Measurements from ENCODE around the gene INPP5E. TPM values are rescaled to one million over a fixed set of nuclear protein-coding genes. Genes with fewer than 3 reads are reported as not detected.

The INPP5E gene
- total and polyA plus RNA-seq, 2 experiments from 2014 or later: 5.8 to 13.4 TPM

- TF ChIP-seq CTCF (conservative IDR thresholded peaks at IDR 0.05; ENCODE audit: low read depth in 2 of 2) (no peak), POLR2AphosphoS5 (IDR thresholded peaks at IDR 0.05; ENCODE audit: low read depth) (no peak), ETS1 (IDR thresholded peaks at IDR 0.05) (no peak), REST (IDR thresholded peaks at IDR 0.05; ENCODE audit: unreplicated experiment) (no peak), EZH2phosphoT487 (IDR thresholded peaks at IDR 0.05; ENCODE audit: unreplicated experiment) (no peak), EZH2 (IDR thresholded peaks at IDR 0.05; ENCODE audit: low read depth, unreplicated experiment) (no peak)
Observed at GRCh38 chr9:136484153-136485048, 44.8 kb upstream of the INPP5E start (continued).

- Histone ChIP-seq H3K27ac (ENCODE audit: low read depth) (peak overlapping the region; percentile 100), H3K79me2 (replicated peaks; ENCODE audit: insufficient read depth) (peaks cover 41% of the 10 kb centered on the region), H3K4me1 (ENCODE audit: insufficient read depth) (peaks cover 9% of the 10 kb centered on the region), H3K27me3 (ENCODE audit: insufficient read depth) (no peaks in the 10 kb centered on the region), H3K4me3 (peak overlapping the region; percentile 88), H3F3A (replicated peaks; ENCODE audit: low read depth) (0 out of 2 replicates have a peak, but pooled peaks cover 13% of the 10 kb centered on the region), H3K9me2 (ENCODE audit: insufficient read depth) (no peaks in the 10 kb centered on the region), H3K36me3 (ENCODE audit: insufficient read depth) (no peaks in the 10 kb centered on the region; the same call in 1 of the 2 replicates), H3K4me2 (peak overlapping the region; percentile 94), H2AFZ (peak overlapping the region; percentile 75; the same call in 1 of the 2 replicates), H4K20me1 (replicated peaks; ENCODE audit: insufficient read depth) (peaks cover 24% of the 10 kb centered on the region)
- TF ChIP-seq POLR2AphosphoS5 (IDR thresholded peaks at IDR 0.05; ENCODE audit: low read depth) (peak; percentile 67), JUNB (IDR thresholded peaks at IDR 0.05; ENCODE audit: unreplicated experiment) (no peak), ETS1 (IDR thresholded peaks at IDR 0.05) (peak; percentile 28; the same call in 1 of the 2 replicates)
- Mint-ChIP-seq H3K4me3 (peak overlapping the region; percentile 90), H3K36me3 (ENCODE audit: low read depth) (peaks cover 9% of the 10 kb centered on the region; the same call in 2 of the 3 replicates), H3K9me3 (no peaks in the 10 kb centered on the region), H3K27ac (peak overlapping the region; percentile 97), H3K4me1 (peaks cover 13% of the 10 kb centered on the region), H3K27me3 (ENCODE audit: insufficient read depth, low read depth, poor library complexity) (peaks cover 20% of the 10 kb centered on the region)
- ATAC-seq: peak; percentile 47
- DNase-seq (ENCODE audit: low spot score): peak; percentile 90
Observed at GRCh38 chr9:136483589-136484152, 44.0 kb upstream of the INPP5E start.
